Hematopoietic multipotent progenitor cell treated with erythropoietin and hydrocortisone succinate and interleukin-3 and kit ligand, for 4 days (in vitro differentiated cells): ENCODE measurements around the gene RABEP2.
"Not testable (repeated sequence)": the region's sequence is repeated elsewhere in the genome, so short reads cannot be mapped to it uniquely, and the experiment has no call there.

Experiments
- DNase-seq: peaks from one replicate; pipeline ENCODE4 v3.0.0-alpha.2; 2015

The RABEP2 gene

GRCh38 chr16:28878083-28878926 lies 46.7 kb downstream of the RABEP2 start, which contains the start of gene ATP2A1:
ATP2A1 (plus strand) TSS chr16:28878488; CDS start chr16:28878672, 184 bp downstream.
- no peak for DNase-seq

- no peak for DNase-seq
These were observed 47.4 kb downstream of the RABEP2 start for GRCh38 chr16:28877655-28878000.

- DNase-seq = no peak
These were observed 47.9 kb downstream of the RABEP2 start for GRCh38 chr16:28876973-28877654.

- no peak for DNase-seq
These were observed 48.9 kb downstream of the RABEP2 start for GRCh38 chr16:28876019-28876659.

- no peak for DNase-seq
These were observed 49.7 kb downstream of the RABEP2 start for GRCh38 chr16:28875134-28876018.

- no peak for DNase-seq
These were observed 50.6 kb downstream of the RABEP2 start for GRCh38 chr16:28874406-28874805.

GRCh38 chr16:28873543-28874201 lies 51.4 kb downstream of the RABEP2 start:
- peak; percentile 74 for DNase-seq

GRCh38 chr16:28872952-28873351 lies 52.1 kb downstream of the RABEP2 start:
- DNase-seq = no peak

GRCh38 chr16:28869201-28869600 lies 55.8 kb downstream of the RABEP2 start:
- DNase-seq = no peak

GRCh38 chr16:28867646-28868045 lies 57.4 kb downstream of the RABEP2 start:
- DNase-seq = not testable (repeated sequence)

- DNase-seq = no peak
These were observed 57.8 kb downstream of the RABEP2 start for GRCh38 chr16:28867241-28867640.

- DNase-seq = no peak
These were observed 58.6 kb downstream of the RABEP2 start for GRCh38 chr16:28866454-28866804.

- DNase-seq = no peak
These were observed 59.1 kb downstream of the RABEP2 start for GRCh38 chr16:28865722-28866453.

- DNase-seq = no peak
These were observed 59.9 kb downstream of the RABEP2 start for GRCh38 chr16:28865001-28865688.

- peak; percentile 48 for DNase-seq
These were observed 60.9 kb downstream of the RABEP2 start for GRCh38 chr16:28863929-28864793.

GRCh38 chr16:28859326-28859725 lies 65.7 kb downstream of the RABEP2 start:
- DNase-seq = no peak

GRCh38 chr16:28858421-28858820 lies 66.6 kb downstream of the RABEP2 start:
- no peak for DNase-seq
